H1 (cell line): ENCODE data around the gene OSBP. TPM values are rescaled to one million over a fixed set of nuclear protein-coding genes. Genes with fewer than 3 reads are reported as not detected.

Experiments used
- CHD2 ChIP-seq: IDR thresholded peaks from 2 replicates; pipeline ENCODE4 v1.6.1; 2012; ENCODE audit warnings: low read length, improper control_type of control experiment
- CREB1 ChIP-seq: IDR thresholded peaks from 2 replicates; pipeline ENCODE4 v1.6.1; 2012; ENCODE audit warnings: inconsistent platforms
- HDAC6 ChIP-seq: IDR thresholded peaks from one replicate; pipeline ENCODE4 v1.7.1; 2012; ENCODE audit warnings: low read depth, mild to moderate bottlenecking, inconsistent platforms, low read length, moderate library complexity
- RAD21 ChIP-seq, 2 experiments: IDR thresholded peaks in 1 of 2; conservative IDR thresholded peaks in 1 of 2; 2 replicates each; pipeline ENCODE4 v1.6.1; 2011; ENCODE audit warnings: low read depth in 2 of 2, low read length in 2 of 2, improper control_type of control experiment in 1 of 2, inconsistent platforms in 1 of 2, mild to moderate bottlenecking in 1 of 2, moderate library complexity in 1 of 2
- SRF ChIP-seq: IDR thresholded peaks from 2 replicates; pipeline ENCODE4 v1.6.1; 2011; ENCODE audit warnings: mild to moderate bottlenecking, low read depth, low read length, moderate library complexity
- TCF12 ChIP-seq: IDR thresholded peaks from 2 replicates; pipeline ENCODE4 v1.6.1; 2011; ENCODE audit warnings: low read depth, mild to moderate bottlenecking, low read length
- polyA plus RNA-seq, 7 experiments: library from polyadenylated mRNA; depleted of rRNA in 3 of 7; stranded (reverse) in 5 of 7; unstranded in 2 of 7; fragments of >200 nt in 5 of 7; fragments of 200-250 nt in 2 of 7; gene quantifications; 1 replicate in 5 of 7; 2 replicates in 1 of 7; 4 replicates in 1 of 7; pipeline versions ENCODE4 v1.2.1 to v1.2.3, GENCODE V29; 2011 to 2013; ENCODE audit warnings: missing spikeins in 2 of 7, mixed read lengths in 2 of 7
- total RNA-seq: library from RNA; stranded (reverse); fragmentation: NEBNext Ultra II Directional; extraction: Animal tissue kit (Norgen Biotek cat#: 25700); gene quantifications from 2 replicates; pipeline ENCODE4 v1.2.1, GENCODE V29; 2021

The OSBP gene
- total and polyA plus RNA-seq, 2 of the 8 experiments (the other 6 are each of a cell fraction or from before 2014, with no cell fraction given), result 13.2 to 43.1 TPM

- no peak for TF ChIP-seq SRF
- TF ChIP-seq HDAC6, result no peak
- no peak for TF ChIP-seq RAD21 (IDR thresholded peaks at IDR 0.05 in 1 of 2, conservative IDR thresholded peaks at IDR 0.05 in 1 of 2; ENCODE audit: low read depth in 2 of 2, low read length in 2 of 2)
- no peak for TF ChIP-seq TCF12
- no peak for TF ChIP-seq CHD2
- no peak for TF ChIP-seq CREB1
These were observed 5.3 kb downstream of the OSBP start (continued) for GRCh38 chr11:59610289-59610688.
